IPS-11a (cell line): ENCODE results near the gene AFTPH.

Experiments used
- H3K4me3 ChIP-seq: one replicate; pipeline ENCODE4 v1.5.1; 2013; ENCODE audit warnings: low read depth, low read length, control low read depth

The AFTPH gene

GRCh38 chr2:64586883-64587481 is 62.9 kb downstream of the AFTPH start:
- no peak overlapping the region for H3K4me3 ChIP-seq

GRCh38 chr2:64587561-64587960 is 63.4 kb downstream of the AFTPH start:
- H3K4me3 ChIP-seq: no peak overlapping the region

- H3K4me3 ChIP-seq: no peak overlapping the region
These were observed 67.1 kb downstream of the AFTPH start for GRCh38 chr2:64591188-64591587.

- H3K4me3 ChIP-seq: no peak overlapping the region
These were observed 69.0 kb downstream of the AFTPH start for GRCh38 chr2:64593035-64593655.

GRCh38 chr2:64594226-64594989 is 70.3 kb downstream of the AFTPH start:
- H3K4me3 ChIP-seq: no peak overlapping the region

GRCh38 chr2:64595397-64596176 is 71.5 kb downstream of the AFTPH start:
- no peak overlapping the region for H3K4me3 ChIP-seq

GRCh38 chr2:64598226-64598625 is 74.1 kb downstream of the AFTPH start:
- H3K4me3 ChIP-seq: no peak overlapping the region

- no peak overlapping the region for H3K4me3 ChIP-seq
These were observed 75.3 kb downstream of the AFTPH start for GRCh38 chr2:64599469-64599868.

- H3K4me3 ChIP-seq: no peak overlapping the region
These were observed 77.1 kb downstream of the AFTPH start for GRCh38 chr2:64601034-64601754.

GRCh38 chr2:64601785-64602391 is 77.8 kb downstream of the AFTPH start:
- H3K4me3 ChIP-seq: no peak overlapping the region

- no peak overlapping the region for H3K4me3 ChIP-seq
These were observed 78.3 kb downstream of the AFTPH start for GRCh38 chr2:64602436-64602835.

- H3K4me3 ChIP-seq: no peak overlapping the region
These were observed 80.0 kb downstream of the AFTPH start for GRCh38 chr2:64604155-64604554.

GRCh38 chr2:64605026-64605471 is 80.9 kb downstream of the AFTPH start:
- no peak overlapping the region for H3K4me3 ChIP-seq

GRCh38 chr2:64605991-64606478 is 81.9 kb downstream of the AFTPH start:
- no peak overlapping the region for H3K4me3 ChIP-seq

- no peak overlapping the region for H3K4me3 ChIP-seq
These were observed 82.6 kb downstream of the AFTPH start for GRCh38 chr2:64606479-64607363.

- no peak overlapping the region for H3K4me3 ChIP-seq
These were observed 83.5 kb downstream of the AFTPH start for GRCh38 chr2:64607381-64608304.

GRCh38 chr2:64608867-64609226 is 84.7 kb downstream of the AFTPH start:
- no peak overlapping the region for H3K4me3 ChIP-seq
